ENCODE results near the gene MFSD11. TPM values are rescaled to one million over a fixed set of nuclear protein-coding genes. Genes with fewer than 3 reads are reported as not detected.

The MFSD11 gene
- polyA plus RNA-seq, 2 of the 4 experiments (the other 2 are of a cell fraction) = 17.5 to 26.0 TPM

GRCh38 chr17:76726231-76726775 is 11.6 kb upstream of the MFSD11 start, which contains the start of gene JMJD6:
TSS of gene JMJD6 (minus strand) at chr17:76726606. CDS start at chr17:76726475, 131 bp downstream.
- no peak for FAIRE-seq
- CTCF ChIA-PET = interaction anchor here (0.6 to 26.0 kb wide), 8 partner anchors 9 to 342 kb away, joined by 3 to 456 read pairs (median 4); partner anchors contain the start of gene MXRA7
- under 1% methylated on average over 32 of the region's 60 CpGs for WGBS (ENCODE audit: missing lambda C conversion rate)
- Histone ChIP-seq H3K9me3 (no peaks in the 10 kb centered on the region), H3K4me2 (peak within 1 kb of the TSS; percentile 90), H3K4me3 (peak within 1 kb of the TSS; percentile 97), H3K27ac (peak within 1 kb of the TSS; percentile 93 to 99), H3K4me1 (peaks cover 17% of the 10 kb centered on the region)
- ATAC-seq = peak; percentile 84 to 91
- POLR2A ChIA-PET = interaction anchor here (0.6 to 3.8 kb wide), 6 partner anchors 10 to 314 kb away, joined by 3 to 12 read pairs (median 6); partner anchors contain the start of genes MFSD11, MXRA7 and SRSF2
- TF ChIP-seq CHD2 (IDR thresholded peaks at IDR 0.05; ENCODE audit: low read length, partially characterized antibody) = peak; percentile 69
- TF ChIP-seq ATOH8 (CRISPR knock-in tag; IDR thresholded peaks at IDR 0.05; ENCODE audit: low read depth) = no peak
- TF ChIP-seq CBX8 (IDR thresholded peaks at IDR 0.05) = no peak
- TF ChIP-seq ELK1 (IDR thresholded peaks at IDR 0.05; ENCODE audit: low read depth, low read length) = no peak
- peak; percentile 90 for TF ChIP-seq POLR2A (IDR thresholded peaks at IDR 0.05; ENCODE audit: low read length)
- no peak for TF ChIP-seq KDM5A (IDR thresholded peaks at IDR 0.05)
- TF ChIP-seq CEBPB (IDR thresholded peaks at IDR 0.05) = peak in 1 of 2 experiments; percentile 65; a peak in 1 of 4 replicates
- TF ChIP-seq HOXB5 (CRISPR knock-in tag; IDR thresholded peaks at IDR 0.05) = no peak
- TF ChIP-seq NPAS2 (CRISPR knock-in tag; IDR thresholded peaks at IDR 0.05; ENCODE audit: borderline replicate concordance) = no peak
- TF ChIP-seq E2F6 (IDR thresholded peaks at IDR 0.05; ENCODE audit: borderline replicate concordance, low read depth) = no peak
- TF ChIP-seq JUN (IDR thresholded peaks at IDR 0.05) = 0 out of 5 replicates have a peak, but pooled peaks of 1 of the 2 experiments have one; percentile 4
- TF ChIP-seq PBX3 (IDR thresholded peaks at IDR 0.05) = 0 out of 2 replicates have a peak, but pooled peaks have one; percentile 14
- TF ChIP-seq TFCP2L1 (CRISPR knock-in tag; IDR thresholded peaks at IDR 0.05) = 0 out of 2 replicates have a peak, but pooled peaks have one; percentile 13
- no peak for TF ChIP-seq FOSB (CRISPR knock-in tag; IDR thresholded peaks at IDR 0.05)
- no peak for TF ChIP-seq EP300 (IDR thresholded peaks at IDR 0.05)
- peak; percentile 4; the same call in 1 of the 2 replicates for TF ChIP-seq MAZ (IDR thresholded peaks at IDR 0.05; ENCODE audit: borderline replicate concordance, low read depth, low read length)
- no peak for TF ChIP-seq RFX5 (IDR thresholded peaks at IDR 0.05)
- TF ChIP-seq PHF8 (IDR thresholded peaks at IDR 0.05; ENCODE audit: borderline replicate concordance, low read depth) = peak; percentile 62
- TF ChIP-seq KDM1A (IDR thresholded peaks at IDR 0.05; ENCODE audit: low read depth) = no peak
- TF ChIP-seq FOSL2 (IDR thresholded peaks at IDR 0.05) = no peak
- TF ChIP-seq FOSL2 (CRISPR knock-in tag; IDR thresholded peaks at IDR 0.05) = no peak
- no peak for TF ChIP-seq RAD21 (conservative IDR thresholded peaks at IDR 0.05 in 1 of 2, IDR thresholded peaks at IDR 0.05 in 1 of 2)
- TF ChIP-seq ESRRA (IDR thresholded peaks at IDR 0.05; ENCODE audit: borderline replicate concordance, low read length) = no peak
- 0 out of 3 replicates have a peak, but pooled peaks have one; percentile 18 for TF ChIP-seq BCL3 (IDR thresholded peaks at IDR 0.05)
- no peak for TF ChIP-seq TP53 (CRISPR knock-in tag; IDR thresholded peaks at IDR 0.05)
- DNase-seq (ENCODE audit: low read depth in 1 of 2, low spot score in 1 of 2) = peak; percentile 98 to 99
